Suprapubic skin (tissue), 4 donors: Measurements from ENCODE around the gene HEPACAM. TPM values are rescaled to one million over a fixed set of nuclear protein-coding genes. Genes with fewer than 3 reads are reported as not detected.

Source experiments
- DNase-seq, 2 donors: peaks; one replicate each; pipeline ENCODE4 v3.0.0-alpha.2; 2019; ENCODE audit warnings: low spot score in 2 of 2
- H3K27ac ChIP-seq: fragments of 200-600 bp; sonication (generic); one replicate; pipeline ENCODE4 v1.5.1; 2019
- H3K27me3 ChIP-seq: fragments of 200-600 bp; sonication (generic); one replicate; pipeline ENCODE4 v1.5.1; 2019
- H3K36me3 ChIP-seq: fragments of 200-600 bp; sonication (generic); one replicate; pipeline ENCODE4 v1.5.1; 2019
- H3K4me1 ChIP-seq: fragments of 200-600 bp; sonication (generic); one replicate; pipeline ENCODE4 v1.5.1; 2019
- H3K4me3 ChIP-seq: fragments of 200-600 bp; sonication (generic); one replicate; pipeline ENCODE4 v1.5.1; 2019; ENCODE audit warnings: mild to moderate bottlenecking
- H3K9me3 ChIP-seq: fragments of 200-600 bp; sonication (generic); one replicate; pipeline ENCODE4 v1.5.1; 2019
- EP300 ChIP-seq: sonication (generic); formaldehyde crosslinking; IDR thresholded peaks from one replicate; pipeline ENCODE4 v1.6.1; 2017; ENCODE audit warnings: antibody characterized with exemption
- POLR2A ChIP-seq, 2 donors: fragments of 450-650 bp; IDR thresholded peaks; one replicate each; pipeline ENCODE4 v1.6.1; 2017; ENCODE audit warnings: antibody characterized with exemption in 2 of 2, mild to moderate bottlenecking in 2 of 2, moderate library complexity in 2 of 2
- POLR2AphosphoS5 ChIP-seq, 3 donors: sonication (generic); formaldehyde crosslinking; IDR thresholded peaks; one replicate each; pipeline ENCODE4 v1.6.1; 2017; ENCODE audit warnings: antibody characterized with exemption in 3 of 3
- WGBS: methylation state at CpG from one replicate; pipeline ENCODE4 v1.1.5; 2018; 5-methylcytosine and 5-hydroxymethylcytosine counted together
- total RNA-seq, 4 donors: library from RNA; depleted of rRNA; stranded (reverse); fragments of >200 nt; gene quantifications; one replicate each; pipeline ENCODE4 v1.1.0, GENCODE V29; 2016
- TF ChIP-seq, protein P1 (sequence below), 2 donors: fragments of 200-600 bp in 1 of 2; fragments of 450-650 bp in 1 of 2; sonication (generic) in 1 of 2; IDR thresholded peaks; one replicate each; pipeline ENCODE4 v1.5.1; 2016 to 2019; ENCODE audit warnings: antibody characterized with exemption in 2 of 2, mild to moderate bottlenecking in 1 of 2, moderate library complexity in 1 of 2

The HEPACAM gene
- total RNA-seq, 4 donors from 2014 or later = 0.72 to 1.4 (median 0.89) TPM; not detected in 1

DNA sequence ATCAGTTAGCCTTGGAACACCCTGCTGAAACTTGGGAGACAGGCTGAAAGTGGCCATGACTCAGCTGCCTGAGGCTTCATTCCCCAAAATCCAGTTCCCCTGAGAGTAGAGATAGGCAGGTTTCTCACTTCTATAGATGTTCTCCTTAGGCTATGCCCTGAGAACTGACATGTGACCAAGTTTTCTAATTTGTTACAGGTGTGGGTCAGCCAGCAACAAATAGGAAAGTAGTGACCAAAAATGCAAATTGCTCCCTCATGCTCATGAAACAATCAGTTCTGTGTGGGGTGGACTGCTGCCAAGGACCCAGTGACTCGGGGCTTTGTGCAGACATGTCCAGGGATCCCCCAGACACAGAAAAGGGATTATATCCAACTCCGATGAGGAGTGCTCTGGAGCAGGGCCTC, 10.9 kb upstream of the HEPACAM start:
- no peak overlapping the region for H3K27ac ChIP-seq
- H3K4me1 ChIP-seq = no peaks in the 10 kb centered on the region
- no peaks in the 10 kb centered on the region for H3K9me3 ChIP-seq
- 42% methylated on average over 2 of the region's 2 CpGs for WGBS
- TF ChIP-seq, protein P1, sequence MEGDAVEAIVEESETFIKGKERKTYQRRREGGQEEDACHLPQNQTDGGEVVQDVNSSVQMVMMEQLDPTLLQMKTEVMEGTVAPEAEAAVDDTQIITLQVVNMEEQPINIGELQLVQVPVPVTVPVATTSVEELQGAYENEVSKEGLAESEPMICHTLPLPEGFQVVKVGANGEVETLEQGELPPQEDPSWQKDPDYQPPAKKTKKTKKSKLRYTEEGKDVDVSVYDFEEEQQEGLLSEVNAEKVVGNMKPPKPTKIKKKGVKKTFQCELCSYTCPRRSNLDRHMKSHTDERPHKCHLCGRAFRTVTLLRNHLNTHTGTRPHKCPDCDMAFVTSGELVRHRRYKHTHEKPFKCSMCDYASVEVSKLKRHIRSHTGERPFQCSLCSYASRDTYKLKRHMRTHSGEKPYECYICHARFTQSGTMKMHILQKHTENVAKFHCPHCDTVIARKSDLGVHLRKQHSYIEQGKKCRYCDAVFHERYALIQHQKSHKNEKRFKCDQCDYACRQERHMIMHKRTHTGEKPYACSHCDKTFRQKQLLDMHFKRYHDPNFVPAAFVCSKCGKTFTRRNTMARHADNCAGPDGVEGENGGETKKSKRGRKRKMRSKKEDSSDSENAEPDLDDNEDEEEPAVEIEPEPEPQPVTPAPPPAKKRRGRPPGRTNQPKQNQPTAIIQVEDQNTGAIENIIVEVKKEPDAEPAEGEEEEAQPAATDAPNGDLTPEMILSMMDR (IDR thresholded peaks at IDR 0.05) = no peak
- TF ChIP-seq EP300 = no peak
- no peak for TF ChIP-seq POLR2A (IDR thresholded peaks at IDR 0.05)
- TF ChIP-seq POLR2AphosphoS5 (IDR thresholded peaks at IDR 0.05) = no peak
- no peaks in the 10 kb centered on the region for H3K27me3 ChIP-seq
- DNase-seq = no peak
- no peak overlapping the region for H3K4me3 ChIP-seq
- H3K36me3 ChIP-seq = no peaks in the 10 kb centered on the region

- no peaks in the 10 kb centered on the region for H3K4me1 ChIP-seq
- H3K9me3 ChIP-seq = no peaks in the 10 kb centered on the region
- peaks cover 2% of the 10 kb centered on the region for H3K27me3 ChIP-seq
- no peaks in the 10 kb centered on the region for H3K36me3 ChIP-seq
- no peak overlapping the region for H3K27ac ChIP-seq
- no peak overlapping the region for H3K4me3 ChIP-seq
- DNase-seq = no peak
- TF ChIP-seq POLR2AphosphoS5 (IDR thresholded peaks at IDR 0.05) = no peak
- no peak for TF ChIP-seq EP300
- no peak for TF ChIP-seq POLR2A (IDR thresholded peaks at IDR 0.05)
- TF ChIP-seq, protein P1 (IDR thresholded peaks at IDR 0.05) = no peak
- 82% methylated on average over 6 of the region's 6 CpGs for WGBS
Measured at GRCh38 chr11:124945826-124946225, 10.0 kb upstream of the HEPACAM start.

- no peaks in the 10 kb centered on the region for H3K4me1 ChIP-seq
- H3K27me3 ChIP-seq = peaks cover 6% of the 10 kb centered on the region
- H3K9me3 ChIP-seq = no peaks in the 10 kb centered on the region
- whole genome bisulfite sequencing = 57% methylated on average over 3 of the region's 3 CpGs
- no peak overlapping the region for H3K4me3 ChIP-seq
- no peak for DNase-seq
- TF ChIP-seq POLR2AphosphoS5 (IDR thresholded peaks at IDR 0.05) (no peak), EP300 (no peak), POLR2A (IDR thresholded peaks at IDR 0.05) (no peak)
- TF ChIP-seq, protein P1 (IDR thresholded peaks at IDR 0.05) = no peak
- no peak overlapping the region for H3K27ac ChIP-seq
- H3K36me3 ChIP-seq = no peaks in the 10 kb centered on the region
Measured at GRCh38 chr11:124944565-124944964, 8.7 kb upstream of the HEPACAM start.

- 35% methylated on average over 1 of the region's 1 CpG for WGBS
- Histone ChIP-seq H3K27ac (no peak overlapping the region), H3K27me3 (peaks cover 6% of the 10 kb centered on the region), H3K4me3 (no peak overlapping the region), H3K4me1 (no peaks in the 10 kb centered on the region), H3K36me3 (no peaks in the 10 kb centered on the region), H3K9me3 (no peaks in the 10 kb centered on the region)
- no peak for TF ChIP-seq POLR2AphosphoS5 (IDR thresholded peaks at IDR 0.05)
- TF ChIP-seq POLR2A (IDR thresholded peaks at IDR 0.05) = no peak
- no peak for TF ChIP-seq EP300
- TF ChIP-seq, protein P1 (IDR thresholded peaks at IDR 0.05) = no peak
- no peak for DNase-seq
Measured at GRCh38 chr11:124943741-124944140, 7.9 kb upstream of the HEPACAM start.

DNA sequence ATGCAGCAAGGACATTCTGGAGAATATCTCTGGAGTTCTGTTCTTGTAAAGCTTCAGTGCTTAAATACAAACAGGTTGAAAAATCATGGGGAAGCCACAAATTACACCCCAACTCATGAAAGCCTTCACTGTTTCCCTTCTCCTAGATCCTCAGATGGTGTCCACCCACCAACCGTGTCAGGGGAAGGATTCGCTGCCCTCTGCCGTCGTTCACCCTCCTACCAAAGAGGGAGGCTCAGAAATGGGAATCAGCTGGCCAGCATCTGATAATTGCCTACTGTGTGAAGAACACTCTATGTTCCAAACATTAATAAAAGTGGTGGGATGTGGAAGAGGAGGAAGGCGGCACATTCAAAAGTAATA, 7.4 kb upstream of the HEPACAM start:
- DNase-seq = no peak
- TF ChIP-seq EP300 (no peak), POLR2A (IDR thresholded peaks at IDR 0.05) (no peak), POLR2AphosphoS5 (IDR thresholded peaks at IDR 0.05) (no peak)
- TF ChIP-seq, protein P1 (IDR thresholded peaks at IDR 0.05) = no peak
- H3K4me3 ChIP-seq = no peak overlapping the region
- no peaks in the 10 kb centered on the region for H3K36me3 ChIP-seq
- no peaks in the 10 kb centered on the region for H3K9me3 ChIP-seq
- no peaks in the 10 kb centered on the region for H3K4me1 ChIP-seq
- no peak overlapping the region for H3K27ac ChIP-seq
- H3K27me3 ChIP-seq = peaks cover 6% of the 10 kb centered on the region
- WGBS = 64% methylated on average over 5 of the region's 5 CpGs
